T-helper 9 cell (primary cell): Measurements from ENCODE around the gene TMEM63C.
"Not testable (repeated sequence)": the region's sequence is repeated elsewhere in the genome, so short reads cannot be mapped to it uniquely, and the experiment has no call there.

Source experiments
- DNase-seq: peaks from one replicate; pipeline ENCODE4 v3.0.0-alpha.2; 2020

TMEM63C gene

GRCh38 chr14:77155083-77155482 is 26.5 kb upstream of the TMEM63C start:
- DNase-seq = no peak

GRCh38 chr14:77157740-77158139 is 23.9 kb upstream of the TMEM63C start:
- no peak for DNase-seq

GRCh38 chr14:77158175-77158881 is 23.3 kb upstream of the TMEM63C start:
- no peak for DNase-seq

- no peak for DNase-seq
Measured at GRCh38 chr14:77158882-77159255, 22.7 kb upstream of the TMEM63C start.

- no peak for DNase-seq
Measured at GRCh38 chr14:77161011-77161410, 20.6 kb upstream of the TMEM63C start.

GRCh38 chr14:77170045-77170444 is 11.6 kb upstream of the TMEM63C start:
- no peak for DNase-seq

- no peak for DNase-seq
Measured at GRCh38 chr14:77172916-77173315, 8.7 kb upstream of the TMEM63C start.

- not testable (repeated sequence) for DNase-seq
Measured at GRCh38 chr14:77173911-77174617, 7.5 kb upstream of the TMEM63C start.

- no peak for DNase-seq
Measured at GRCh38 chr14:77175843-77176242, 5.8 kb upstream of the TMEM63C start.

GRCh38 chr14:77177702-77178101 is 3.9 kb upstream of the TMEM63C start:
- DNase-seq = no peak

GRCh38 chr14:77178656-77179055 is 2.9 kb upstream of the TMEM63C start:
- DNase-seq = no peak

- no peak for DNase-seq
Measured at GRCh38 chr14:77180726-77181602, 634 bp upstream of the TMEM63C start.

GRCh38 chr14:77183896-77184295 is 2.3 kb downstream of the TMEM63C start:
- DNase-seq = no peak

- DNase-seq = no peak
Measured at GRCh38 chr14:77184396-77185092, 2.9 kb downstream of the TMEM63C start.

- DNase-seq = no peak
Measured at GRCh38 chr14:77185093-77185465, 3.5 kb downstream of the TMEM63C start.

GRCh38 chr14:77186911-77187648 is 5.5 kb downstream of the TMEM63C start:
- DNase-seq = no peak

GRCh38 chr14:77187649-77188012 is 6.0 kb downstream of the TMEM63C start:
- DNase-seq = no peak

GRCh38 chr14:77189479-77189878 is 7.9 kb downstream of the TMEM63C start:
- DNase-seq = no peak

- DNase-seq = no peak
Measured at GRCh38 chr14:77190977-77191376, 9.4 kb downstream of the TMEM63C start.

GRCh38 chr14:77194706-77195105 is 13.1 kb downstream of the TMEM63C start:
- no peak for DNase-seq

GRCh38 chr14:77195766-77196165 is 14.2 kb downstream of the TMEM63C start:
- DNase-seq = no peak

- no peak for DNase-seq
Measured at GRCh38 chr14:77197988-77198387, 16.4 kb downstream of the TMEM63C start.
